ENCODE results near the gene RNF128.
"Not testable (repeated sequence)": the region's sequence is repeated elsewhere in the genome, so short reads cannot be mapped to it uniquely, and the experiment has no call there.

RNF128 gene

DNA sequence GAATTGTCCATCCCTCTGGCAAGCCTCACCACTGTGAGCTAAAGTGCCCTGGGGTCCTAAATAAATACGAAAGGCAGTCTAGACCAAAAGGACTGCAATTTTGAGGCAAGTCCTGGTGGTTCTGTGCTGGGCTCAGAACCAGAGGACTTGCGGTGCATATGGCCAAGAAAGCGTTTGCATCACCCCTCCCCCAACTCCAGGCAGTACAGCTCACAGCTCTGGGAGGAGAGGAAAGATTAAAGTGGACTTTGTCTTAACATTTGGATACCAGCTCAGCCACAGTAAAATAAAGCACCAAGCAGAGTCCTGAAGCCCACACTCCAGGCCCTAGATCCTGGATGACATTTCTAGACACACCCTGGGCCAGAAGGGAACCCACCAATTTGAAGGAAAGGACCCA is 24.9 kb downstream of the RNF128 start:
- DNase-seq, result no peak

DNA sequence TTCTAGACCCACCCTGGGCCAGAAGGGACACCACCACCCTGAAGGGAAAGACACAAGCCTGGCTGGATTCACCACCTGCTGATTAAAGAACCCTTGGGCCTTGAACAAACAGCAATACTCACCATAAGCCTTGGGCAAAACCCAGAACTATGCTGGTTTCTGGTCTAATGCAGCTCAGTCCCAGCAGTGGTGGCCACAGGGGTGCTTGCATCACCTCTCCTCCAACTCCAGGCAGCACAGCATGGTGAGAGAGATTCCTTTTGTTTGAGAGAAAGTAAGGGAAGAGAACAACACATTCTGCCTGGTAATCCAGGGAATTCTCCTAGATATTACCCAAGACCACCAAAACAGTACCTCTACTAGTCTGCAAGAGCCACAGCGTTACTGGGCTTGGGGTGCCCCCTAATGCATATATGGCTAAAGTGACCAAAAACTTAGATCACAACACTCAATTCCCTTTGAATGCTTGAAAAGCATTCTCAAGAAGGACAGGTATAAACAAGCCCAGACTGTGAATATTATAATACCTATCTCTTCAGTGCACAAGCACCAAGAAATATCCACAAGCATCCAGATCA is 25.7 kb downstream of the RNF128 start:
- no peak for DNase-seq

DNA sequence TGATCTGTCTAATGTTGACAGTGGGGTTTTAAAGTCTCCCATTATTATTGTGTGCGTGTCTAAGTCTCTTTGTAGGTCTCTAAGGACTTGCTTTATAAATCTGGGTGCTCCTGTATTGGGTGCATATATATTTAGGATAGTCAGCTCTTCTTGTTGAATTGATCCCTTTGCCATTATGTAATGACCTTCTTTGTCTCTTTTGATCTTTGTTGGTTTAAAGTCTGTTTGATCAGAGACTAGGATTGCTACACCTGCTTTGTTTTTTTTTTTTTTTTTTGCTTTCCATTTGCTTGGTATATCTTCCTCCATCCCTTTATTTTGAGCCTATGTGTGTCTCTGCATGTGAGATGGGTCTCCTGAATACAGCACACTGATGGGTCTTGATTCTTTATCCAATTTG is 42.8 kb downstream of the RNF128 start:
- DNase-seq, result not testable (repeated sequence)

DNA sequence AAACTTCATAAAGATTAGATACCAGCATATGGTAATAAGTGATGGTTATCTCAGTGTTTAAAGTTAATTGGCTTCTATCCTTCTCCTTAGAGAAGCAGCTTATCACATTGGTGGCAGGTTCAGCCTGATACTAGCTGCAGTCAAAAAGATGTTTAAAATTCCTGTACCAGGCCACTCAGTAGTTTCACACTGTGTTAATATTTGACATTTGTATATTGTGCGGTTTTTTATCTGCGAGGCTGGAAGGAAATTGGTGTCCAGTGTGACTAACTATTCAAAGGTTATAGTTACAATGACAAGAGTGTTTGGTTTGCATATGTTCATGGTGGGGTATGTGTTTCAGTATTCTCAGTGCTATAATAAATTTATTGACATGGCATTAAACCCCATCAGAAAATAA is 48.5 kb downstream of the RNF128 start:
- DNase-seq, result no peak

DNA sequence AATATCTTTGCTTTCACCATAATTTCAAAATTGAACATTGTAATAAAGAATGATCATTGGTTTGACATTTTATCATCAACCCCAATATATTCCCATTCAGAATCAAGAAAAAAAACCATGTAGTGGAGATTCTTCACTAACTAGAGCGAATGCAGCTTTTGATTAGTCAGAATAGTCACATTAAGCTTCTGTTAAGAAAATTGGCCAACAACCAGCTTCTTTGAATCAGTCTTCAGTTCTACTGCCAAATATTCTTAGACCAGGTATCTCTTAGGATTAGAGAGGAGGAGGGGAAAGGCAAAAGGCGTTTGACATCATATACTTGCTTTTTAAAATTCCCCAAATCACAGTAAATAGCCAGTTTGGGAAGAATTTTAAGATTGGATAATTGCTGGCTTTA is 53.8 kb downstream of the RNF128 start:
- no peak for DNase-seq

DNA sequence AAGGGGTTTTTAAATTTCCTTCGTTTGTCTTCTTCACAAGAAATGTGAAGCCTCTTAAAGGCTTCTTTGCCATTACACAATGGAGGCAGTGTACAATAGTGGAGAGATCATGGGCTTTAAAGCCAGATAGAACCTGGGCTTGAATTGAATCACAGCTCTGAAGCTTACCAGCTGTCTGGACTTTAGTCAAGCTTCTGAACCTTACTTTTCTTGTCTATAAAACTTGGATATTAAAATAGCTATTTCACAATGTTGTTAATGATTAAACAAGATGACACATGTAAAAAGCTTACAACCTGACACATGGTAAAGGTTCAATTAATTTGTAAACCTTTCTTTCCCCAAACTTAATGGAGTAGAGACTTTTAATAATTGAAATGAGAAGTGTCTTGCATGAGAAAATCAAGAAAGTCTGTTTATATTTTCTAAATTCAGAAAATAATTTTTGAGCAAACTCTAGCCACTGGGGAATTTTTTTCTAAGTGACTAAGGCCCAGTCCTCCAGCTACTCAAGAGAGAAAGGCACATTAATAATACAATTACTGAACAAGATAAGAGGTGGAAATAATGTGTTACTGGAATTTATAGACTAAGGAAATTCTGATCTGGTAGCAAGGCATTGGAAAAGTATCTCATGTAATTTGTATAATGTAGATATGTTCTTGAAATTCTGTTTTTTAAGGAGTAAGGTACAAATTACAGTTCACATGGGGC is 54.3 kb downstream of the RNF128 start:
- no peak for DNase-seq

DNA sequence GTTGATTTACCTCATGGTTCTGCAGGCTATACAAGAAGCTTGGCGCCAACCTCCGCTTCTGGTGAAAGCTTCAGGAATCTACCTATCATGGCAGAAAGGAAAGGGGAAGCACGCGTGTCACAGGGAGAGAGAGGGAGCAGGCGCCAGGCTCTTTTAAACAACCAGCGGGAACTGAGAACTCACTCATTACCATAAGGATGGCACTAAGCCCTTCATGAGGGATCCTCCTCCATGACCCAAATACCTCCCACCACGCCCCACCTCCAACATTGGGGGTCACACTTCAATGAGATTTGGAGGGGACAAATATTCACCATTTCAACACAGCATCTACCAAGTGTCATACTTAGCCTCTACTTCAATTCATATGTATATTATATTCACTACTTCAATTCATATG is 57.2 kb downstream of the RNF128 start:
- no peak for DNase-seq

DNA sequence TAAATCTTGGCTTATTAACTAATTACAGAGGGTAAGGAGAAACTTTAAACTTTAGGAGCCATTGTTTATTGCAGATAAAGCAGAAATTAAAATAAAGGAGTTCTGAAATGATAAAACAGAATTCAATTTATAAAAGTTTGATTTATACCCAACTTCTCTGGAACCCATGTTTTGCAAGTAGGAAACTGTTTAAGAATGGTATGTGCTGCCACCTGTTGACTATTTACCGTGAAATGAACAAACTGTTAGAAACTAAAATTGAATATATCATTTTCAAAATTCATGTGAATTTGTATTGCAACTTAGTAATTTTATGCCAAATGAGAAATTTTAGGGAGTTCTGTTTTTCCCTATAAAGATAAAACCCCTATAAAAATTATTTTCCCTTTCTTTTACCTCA is 65.0 kb downstream of the RNF128 start:
- no peak for DNase-seq

DNA sequence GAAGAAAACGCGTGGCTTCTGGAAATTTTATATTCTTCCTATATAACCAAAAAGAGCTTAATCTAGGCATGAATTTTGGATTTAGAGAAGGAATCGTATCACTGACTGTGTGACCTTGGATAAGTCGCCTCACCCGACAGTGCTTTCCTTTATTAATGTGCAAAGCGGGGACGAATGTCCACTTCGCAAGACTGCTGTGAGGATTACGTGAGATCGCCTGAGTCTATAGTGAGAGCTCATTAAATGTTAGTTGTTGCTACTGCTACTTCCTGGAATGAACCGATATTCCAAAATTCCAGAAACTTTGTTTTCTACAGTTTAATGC is 75.5 kb downstream of the RNF128 start:
- no peak for DNase-seq

DNA sequence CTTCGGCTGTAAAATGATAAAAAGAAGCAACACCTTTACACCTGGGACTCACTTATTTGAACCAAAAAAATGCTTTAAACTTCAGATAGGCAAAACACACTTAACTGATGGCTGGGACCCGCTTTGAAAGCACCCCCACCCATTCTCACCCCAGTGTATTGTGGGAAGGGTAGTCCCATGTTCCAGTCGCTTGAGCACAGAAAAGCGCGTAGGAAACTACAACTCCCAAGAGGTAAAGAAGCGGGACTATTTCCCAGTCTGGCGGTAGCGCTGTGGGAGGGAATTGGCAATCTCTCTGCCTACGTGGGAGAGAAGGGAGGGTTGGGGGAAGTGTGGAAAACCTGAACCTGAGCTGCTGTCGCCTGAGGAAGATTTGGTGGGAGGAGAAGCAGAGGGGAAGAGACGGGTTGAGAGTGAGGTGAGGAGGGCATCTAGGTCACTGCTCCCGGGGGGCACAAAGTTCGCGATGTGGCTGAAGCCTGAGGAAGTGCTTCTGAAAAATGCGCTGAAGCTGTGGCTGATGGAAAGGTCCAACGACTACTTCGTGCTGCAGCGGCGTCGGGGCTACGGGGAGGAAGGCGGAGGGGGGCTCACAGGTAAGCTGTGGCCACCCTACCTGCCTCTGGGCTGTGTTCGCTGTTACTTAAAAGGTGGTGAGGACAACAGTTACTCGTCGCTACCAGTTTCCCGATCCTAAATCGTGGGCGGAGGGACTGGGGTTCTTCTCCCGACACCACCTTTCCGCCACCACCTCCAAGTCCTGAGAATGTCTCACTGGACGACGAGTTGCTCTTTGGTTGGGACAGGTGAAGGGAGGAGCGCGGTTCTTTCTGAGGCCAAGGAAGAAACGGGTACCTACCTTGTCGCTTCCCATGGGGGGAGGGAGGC is 76.1 kb downstream of the RNF128 start, which contains the start of gene TBC1D8B:
TSS of gene TBC1D8B (plus strand) at position 286 of the 888 bp plus-strand sequence. CDS start at position 467, 181 bp downstream.
- DNase-seq, result peak; percentile 24

DNA sequence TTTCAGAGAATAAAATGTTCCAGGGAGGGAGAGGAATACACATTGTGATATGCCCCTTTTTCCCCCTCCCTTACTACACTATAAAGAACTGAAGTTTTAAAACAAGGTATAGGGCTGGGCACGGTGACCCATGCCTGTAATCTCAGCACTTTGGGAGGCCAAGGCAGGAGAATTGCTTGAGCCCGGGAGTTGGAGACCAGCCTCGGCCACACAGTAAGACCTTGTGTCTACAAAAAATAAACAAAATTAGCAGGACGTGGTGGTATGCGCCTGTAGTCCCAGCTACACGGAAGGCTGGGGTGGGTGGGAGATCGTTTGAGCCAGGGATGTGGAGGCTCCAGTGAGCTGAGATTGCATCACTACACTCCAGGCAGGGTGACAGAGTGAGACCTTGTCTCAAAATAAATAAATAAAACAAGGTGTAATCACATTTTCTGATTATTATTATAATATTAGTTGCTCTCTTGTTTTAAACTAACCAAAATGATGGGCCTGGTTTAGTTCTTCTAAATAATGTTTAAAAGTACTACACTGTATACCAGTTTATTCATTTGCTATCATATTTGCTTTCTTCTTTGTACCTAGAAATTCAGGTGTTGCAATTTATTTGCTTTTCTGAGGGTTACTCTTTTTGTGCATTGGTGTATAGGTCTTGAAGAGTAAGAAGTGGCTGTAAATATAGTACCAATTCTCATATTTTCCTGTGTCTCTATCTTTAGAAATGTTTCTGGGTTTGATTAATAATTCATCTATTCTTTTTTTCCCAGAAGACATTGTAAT is 84.8 kb downstream of the RNF128 start:
- DNase-seq, result no peak

DNA sequence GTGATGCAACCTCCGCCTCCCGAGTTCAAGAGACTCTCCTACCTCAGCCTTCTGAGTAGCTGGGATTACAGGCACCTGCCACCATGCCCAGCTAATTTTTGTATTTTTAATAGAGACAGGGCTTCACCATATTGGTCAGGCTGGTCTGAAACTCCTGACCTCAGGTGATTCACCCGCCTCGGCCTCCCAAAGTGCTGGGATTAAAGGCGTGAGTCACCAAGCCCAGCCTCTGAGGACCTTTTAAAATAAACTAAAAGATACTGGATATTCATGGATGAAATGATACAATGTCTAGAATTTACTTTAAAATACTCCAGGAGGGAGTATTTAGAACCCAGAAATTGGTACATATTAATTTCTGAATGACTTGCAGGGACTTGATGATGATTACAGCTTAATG is 86.4 kb downstream of the RNF128 start:
- DNase-seq, result not testable (repeated sequence)

DNA sequence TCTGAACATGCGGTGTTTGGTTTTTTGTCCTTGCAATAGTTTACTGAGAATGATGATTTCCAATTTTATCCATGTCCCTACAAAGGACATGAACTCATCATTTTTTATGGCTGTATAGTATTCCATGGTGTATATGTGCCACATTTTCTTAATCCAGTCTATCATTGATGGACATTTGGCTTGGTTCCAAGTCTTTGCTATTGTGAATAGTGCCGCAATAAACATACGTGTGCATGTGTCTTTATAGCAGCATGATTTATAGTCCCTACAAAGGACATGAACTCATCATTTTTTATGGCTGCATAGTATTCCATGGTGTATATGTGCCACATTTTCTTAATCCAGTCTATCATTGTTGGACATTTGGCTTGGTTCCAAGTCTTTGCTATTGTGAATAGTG is 87.6 kb downstream of the RNF128 start:
- DNase-seq, result not testable (repeated sequence)
